Body of pancreas (tissue), 4 donors: ENCODE measurements around the gene ALOX15B. TPM values are rescaled to one million over a fixed set of nuclear protein-coding genes. Genes with fewer than 3 reads are reported as not detected.

Experiments
- ATAC-seq: fragments of 150-250 bp; one replicate; pipeline ENCODE4 v1.9.1; 2016
- DNase-seq, 4 donors: peaks; one replicate each; pipeline ENCODE4 v3.0.0-alpha.2; 2019
- H3K27ac ChIP-seq, 4 donors: fragments of 200-600 bp; sonication (generic); 1 replicate in 3 of 4; 2 replicates in 1 of 4; pipeline versions ENCODE4 v1.5.1 to v1.6.1; 2016 to 2019; ENCODE audit warnings: mild to moderate bottlenecking in 1 of 4, mixed read lengths in 1 of 4, moderate library complexity in 1 of 4
- H3K27me3 ChIP-seq, 2 donors: fragments of 200-600 bp; sonication (generic); one replicate each; pipeline ENCODE4 v1.6.0; 2016; ENCODE audit warnings: mild to moderate bottlenecking in 1 of 2
- H3K36me3 ChIP-seq, 2 donors: fragments of 200-600 bp; sonication (generic); replicated peaks in 1 of 2; 2 replicates each; pipeline ENCODE4 v1.5.1; 2016; ENCODE audit warnings: low read depth in 2 of 2; ENCODE audit not compliant: insufficient read depth in 1 of 2
- H3K4me1 ChIP-seq: fragments of 200-600 bp; sonication (generic); one replicate; pipeline ENCODE4 v1.6.0; 2016
- H3K4me3 ChIP-seq, 2 donors: fragments of 200-600 bp; sonication (generic); 1 replicate in 1 of 2; 2 replicates in 1 of 2; pipeline ENCODE4 v1.5.1; 2016 to 2019
- H3K9me3 ChIP-seq, 3 donors: fragments of 200-600 bp; sonication (generic); 1 replicate in 2 of 3; 2 replicates in 1 of 3; pipeline ENCODE4 v1.5.1; 2016
- POLR2A ChIP-seq, 3 donors: fragments of 450-650 bp; IDR thresholded peaks; one replicate each; pipeline ENCODE4 v1.6.1; 2016; ENCODE audit warnings: antibody characterized with exemption in 3 of 3, mild to moderate bottlenecking in 2 of 3
- WGBS, 2 donors: methylation state at CpG; one replicate each; pipeline ENCODE4 v1.1.5; 2017; 5-methylcytosine and 5-hydroxymethylcytosine counted together
- intact Hi-C: fragments of 100-400 bp; cut with DNase I; formaldehyde crosslinking; loops from one replicate; pipeline ENCODE4 v1.15.1; 2023
- total RNA-seq, 2 donors: library from RNA; depleted of rRNA; stranded (reverse); fragments of >200 nt; gene quantifications; one replicate each; pipeline ENCODE4 v1.1.0, GENCODE V29; 2016
- TF ChIP-seq, protein P1 (sequence below), 7 experiments: fragments of 450-650 bp in 4 of 7; fragments of 200-600 bp in 3 of 7; sonication (generic) in 3 of 7; IDR thresholded peaks; one replicate each; pipeline ENCODE4 v1.5.1; 2016 to 2019; ENCODE audit warnings: antibody characterized with exemption in 7 of 7

Gene ALOX15B
- total RNA-seq, 2 donors from 2014 or later, result 1.3 TPM; not detected in 1

- DNase-seq (no peak), ATAC-seq (no peak)
- intact Hi-C loops, result no loop called here
- Histone ChIP-seq H3K9me3 (no peaks in the 10 kb centered on the region), H3K4me1 (peaks cover 14% of the 10 kb centered on the region), H3K27ac (no peak overlapping the region), H3K27me3 (peaks cover 0 to 6% of the 10 kb centered on the region in 2 donors), H3K36me3 (no peaks in the 10 kb centered on the region), H3K4me3 (no peak overlapping the region)
- 71 to 75% methylated on average over 6 of the region's 6 CpGs for WGBS, 2 donors
- TF ChIP-seq, protein P1, sequence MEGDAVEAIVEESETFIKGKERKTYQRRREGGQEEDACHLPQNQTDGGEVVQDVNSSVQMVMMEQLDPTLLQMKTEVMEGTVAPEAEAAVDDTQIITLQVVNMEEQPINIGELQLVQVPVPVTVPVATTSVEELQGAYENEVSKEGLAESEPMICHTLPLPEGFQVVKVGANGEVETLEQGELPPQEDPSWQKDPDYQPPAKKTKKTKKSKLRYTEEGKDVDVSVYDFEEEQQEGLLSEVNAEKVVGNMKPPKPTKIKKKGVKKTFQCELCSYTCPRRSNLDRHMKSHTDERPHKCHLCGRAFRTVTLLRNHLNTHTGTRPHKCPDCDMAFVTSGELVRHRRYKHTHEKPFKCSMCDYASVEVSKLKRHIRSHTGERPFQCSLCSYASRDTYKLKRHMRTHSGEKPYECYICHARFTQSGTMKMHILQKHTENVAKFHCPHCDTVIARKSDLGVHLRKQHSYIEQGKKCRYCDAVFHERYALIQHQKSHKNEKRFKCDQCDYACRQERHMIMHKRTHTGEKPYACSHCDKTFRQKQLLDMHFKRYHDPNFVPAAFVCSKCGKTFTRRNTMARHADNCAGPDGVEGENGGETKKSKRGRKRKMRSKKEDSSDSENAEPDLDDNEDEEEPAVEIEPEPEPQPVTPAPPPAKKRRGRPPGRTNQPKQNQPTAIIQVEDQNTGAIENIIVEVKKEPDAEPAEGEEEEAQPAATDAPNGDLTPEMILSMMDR (IDR thresholded peaks at IDR 0.05), result no peak
- no peak for TF ChIP-seq POLR2A (IDR thresholded peaks at IDR 0.05)
These were observed 13.7 kb downstream of the ALOX15B start for GRCh38 chr17:8052256-8053252.

- Histone ChIP-seq H3K27me3 (peaks cover 0 to 12% of the 10 kb centered on the region in 2 donors), H3K4me3 (no peak overlapping the region), H3K9me3 (no peaks in the 10 kb centered on the region), H3K36me3 (no peaks in the 10 kb centered on the region), H3K4me1 (peaks cover 18% of the 10 kb centered on the region), H3K27ac (no peak overlapping the region)
- intact Hi-C loops, result no loop called here
- TF ChIP-seq POLR2A (IDR thresholded peaks at IDR 0.05), result no peak
- TF ChIP-seq, protein P1 (IDR thresholded peaks at IDR 0.05), result no peak
- WGBS, 2 donors, result 83 to 89% methylated on average over 7 of the region's 7 CpGs
- ATAC-seq (no peak), DNase-seq (no peak)
These were observed 14.7 kb downstream of the ALOX15B start for GRCh38 chr17:8053600-8053999.

DNA sequence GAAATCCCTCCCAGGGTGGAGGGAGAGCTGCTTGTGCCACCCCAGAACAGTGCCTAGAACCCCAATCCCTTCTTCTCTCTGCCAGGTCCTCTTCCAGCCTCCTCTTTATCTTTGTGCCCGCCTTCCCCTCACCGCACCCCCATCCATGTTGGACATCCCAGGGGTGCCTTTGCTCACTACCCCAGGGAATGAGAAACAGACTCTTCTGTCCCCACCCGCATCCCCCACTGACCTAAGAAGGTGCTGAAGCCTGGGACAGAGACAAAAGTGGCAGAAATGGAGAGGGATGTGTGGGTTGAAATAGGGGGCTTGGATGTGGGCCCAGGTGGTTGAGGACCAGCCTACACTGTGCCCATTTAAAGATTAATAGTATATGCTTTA is 17.0 kb downstream of the ALOX15B start:
- no peak for ATAC-seq
- H3K27ac ChIP-seq, result peak overlapping the region in 3 of 4 donors; percentile 7 to 70 (median 9)
- H3K4me1 ChIP-seq, result peaks cover 24% of the 10 kb centered on the region
- WGBS, 2 donors, result 80 to 85% methylated on average over 3 of the region's 3 CpGs
- no peak for DNase-seq
- H3K4me3 ChIP-seq, result no peak overlapping the region
- no peak for TF ChIP-seq POLR2A (IDR thresholded peaks at IDR 0.05)
- TF ChIP-seq, protein P1 (IDR thresholded peaks at IDR 0.05), result no peak
- intact Hi-C loops, result no loop called here
- no peaks in the 10 kb centered on the region for H3K36me3 ChIP-seq
- H3K27me3 ChIP-seq, result peaks cover 0 to 12% of the 10 kb centered on the region in 2 donors
- H3K9me3 ChIP-seq, result no peaks in the 10 kb centered on the region

DNA sequence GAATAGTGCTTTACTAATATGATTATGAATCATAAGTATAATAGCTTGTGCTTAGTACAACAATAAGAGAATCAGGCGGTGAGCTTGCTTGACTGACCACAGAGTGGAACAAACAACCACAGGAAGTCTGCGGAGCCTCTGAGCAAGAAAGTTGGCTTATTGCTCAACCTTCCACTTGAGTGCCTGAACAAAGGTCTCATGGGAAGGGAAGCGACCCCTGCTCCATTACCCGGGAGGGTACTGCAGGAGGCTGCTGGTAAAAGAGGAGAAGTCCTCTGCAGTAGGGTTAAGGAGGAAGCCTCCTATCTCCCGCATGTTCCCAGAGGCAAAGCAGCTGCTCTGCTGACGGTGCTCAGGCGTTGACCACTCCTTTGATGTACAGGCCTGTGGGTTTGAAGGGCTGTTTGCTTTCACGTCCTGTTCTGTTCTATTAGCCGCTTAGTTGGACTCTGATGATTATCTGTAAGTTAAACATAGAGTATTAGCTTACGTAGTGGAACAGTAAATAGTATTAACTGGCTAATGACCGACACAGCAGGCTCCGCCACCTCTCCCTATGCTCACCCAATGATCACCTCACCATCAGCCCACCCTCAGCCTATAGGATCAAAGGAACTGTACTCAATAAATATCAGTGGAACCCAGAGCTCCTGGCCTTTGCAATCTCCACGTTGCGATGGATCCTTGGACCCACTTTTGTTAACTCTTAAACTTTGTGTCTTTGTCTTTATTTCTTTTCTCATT is 17.5 kb downstream of the ALOX15B start:
- Histone ChIP-seq H3K27me3 (peaks cover 0 to 12% of the 10 kb centered on the region in 2 donors), H3K4me3 (no peak overlapping the region), H3K4me1 (peaks cover 24% of the 10 kb centered on the region), H3K27ac (peak overlapping the region in 2 of 4 donors; percentile 7 to 70), H3K36me3 (no peaks in the 10 kb centered on the region), H3K9me3 (no peaks in the 10 kb centered on the region)
- peak; percentile 38 for ATAC-seq
- TF ChIP-seq POLR2A (IDR thresholded peaks at IDR 0.05), result peak in 1 of 3 donors; percentile 28
- TF ChIP-seq, protein P1 (IDR thresholded peaks at IDR 0.05), result no peak
- peak in 3 of 4 donors; percentile 55 to 83 (median 57) for DNase-seq
- intact Hi-C loops, result no loop called here
- 18 to 21% methylated on average over 13 to 14 of the region's 14 CpGs for WGBS, 2 donors
